Upper lobe of left lung (tissue), 6 donors: ENCODE results near the gene ASPA. TPM values are rescaled to one million over a fixed set of nuclear protein-coding genes. Genes with fewer than 3 reads are reported as not detected.

ENCODE experiments used
- ATAC-seq, 2 donors: fragments of 200-7000 bp; cut with Tn5 transposase; one replicate each; pipeline ENCODE4 v1.9.1; 2022; ENCODE audit warnings: mild to moderate bottlenecking in 2 of 2, moderate library complexity in 2 of 2; ENCODE audit not compliant: low FRiP score in 2 of 2
- DNase-seq, 2 donors: peaks; one replicate each; pipeline ENCODE4 v3.0.0-alpha.2; 2019 to 2020
- H3K27ac ChIP-seq, 4 donors: fragments of 200-600 bp; sonication (generic); one replicate each; pipeline ENCODE4 v1.5.1; 2016 to 2019
- H3K27me3 ChIP-seq, 4 donors: fragments of 200-600 bp; sonication (generic); one replicate each; pipeline ENCODE4 v1.5.1; 2017 to 2019
- H3K36me3 ChIP-seq, 4 donors: fragments of 200-600 bp; sonication (generic); one replicate each; pipeline ENCODE4 v1.5.1; 2016 to 2019
- H3K4me1 ChIP-seq, 4 donors: fragments of 200-600 bp; sonication (generic); one replicate each; pipeline ENCODE4 v1.5.1; 2018 to 2019
- H3K4me3 ChIP-seq, 4 donors: fragments of 200-600 bp; sonication (generic); one replicate each; pipeline ENCODE4 v1.5.1; 2017 to 2019; ENCODE audit warnings: mild to moderate bottlenecking in 2 of 4, moderate library complexity in 1 of 4
- H3K9me3 ChIP-seq, 4 donors: fragments of 200-600 bp; sonication (generic); one replicate each; pipeline ENCODE4 v1.5.1; 2018 to 2019
- CTCF ChIP-seq, 6 experiments: fragments of 450-650 bp in 4 of 6; fragments of 200-600 bp in 2 of 6; sonication (generic) in 2 of 6; IDR thresholded peaks; one replicate each; pipeline ENCODE4 v1.5.1; 2016 to 2019; ENCODE audit warnings: antibody characterized with exemption in 6 of 6
- EP300 ChIP-seq, 4 donors: sonication (generic); formaldehyde crosslinking; IDR thresholded peaks; one replicate each; pipeline ENCODE4 v1.5.1; 2017; ENCODE audit warnings: antibody characterized with exemption in 4 of 4, control low read depth in 2 of 4
- POLR2A ChIP-seq, 4 donors: fragments of 450-650 bp; IDR thresholded peaks; one replicate each; pipeline ENCODE4 v1.5.1; 2016 to 2017; ENCODE audit warnings: antibody characterized with exemption in 4 of 4, mild to moderate bottlenecking in 2 of 4
- POLR2AphosphoS5 ChIP-seq, 2 donors: sonication (generic); formaldehyde crosslinking; IDR thresholded peaks; one replicate each; pipeline ENCODE4 v1.5.1; 2017; ENCODE audit warnings: antibody characterized with exemption in 2 of 2
- WGBS, 2 donors: methylation state at CpG; one replicate each; pipeline ENCODE4 v1.1.5; 2017 to 2018; 5-methylcytosine and 5-hydroxymethylcytosine counted together
- total RNA-seq, 6 donors: library from RNA; depleted of rRNA in 4 of 6; stranded (reverse); fragments of >200 nt in 4 of 6; gene quantifications; one replicate each; pipeline versions ENCODE4 v1.1.0 to v1.2.1, GENCODE V29; 2016 to 2021
- donor health status: DM: no; HTN: no; CAD: no; lungs with moderate emphysema.
- donor health status: DM: no; HTN: yes; CAD: no; lungs with severe emphysema.

Gene ASPA
- total RNA-seq, 6 donors from 2014 or later, result 0.76 to 7.6 (median 1.2) TPM

- ATAC-seq, result peak; percentile 34 to 39
- 25 to 26% methylated on average over 3 of the region's 3 CpGs for WGBS, 2 donors
- H3K4me1 ChIP-seq, result peaks cover 0 to 8% (median 0%) of the 10 kb centered on the region in 4 donors
- H3K27me3 ChIP-seq, result no peaks in the 10 kb centered on the region
- H3K9me3 ChIP-seq, result no peaks in the 10 kb centered on the region
- no peak overlapping the region for H3K4me3 ChIP-seq
- H3K27ac ChIP-seq, result no peak overlapping the region
- DNase-seq, result no peak
- no peaks in the 10 kb centered on the region for H3K36me3 ChIP-seq
- TF ChIP-seq EP300 (IDR thresholded peaks at IDR 0.05), result no peak
- no peak for TF ChIP-seq CTCF (IDR thresholded peaks at IDR 0.05)
- no peak for TF ChIP-seq POLR2A (IDR thresholded peaks at IDR 0.05)
- no peak for TF ChIP-seq POLR2AphosphoS5 (IDR thresholded peaks at IDR 0.05)
Measured at GRCh38 chr17:3534881-3535252, 59.1 kb downstream of the ASPA start.

- 6 to 7% methylated on average over 18 to 44 of the region's 44 CpGs for WGBS, 2 donors
- H3K4me1 ChIP-seq, result peaks cover 0 to 8% (median 0%) of the 10 kb centered on the region in 4 donors
Measured at GRCh38 chr17:3535253-3535995, 59.6 kb downstream of the ASPA start.

GRCh38 chr17:3536716-3537115, 60.9 kb downstream of the ASPA start:
- no peak overlapping the region for H3K4me3 ChIP-seq
- H3K9me3 ChIP-seq, result no peaks in the 10 kb centered on the region
- no peak for TF ChIP-seq CTCF (IDR thresholded peaks at IDR 0.05)
- TF ChIP-seq EP300 (IDR thresholded peaks at IDR 0.05), result no peak
- no peak for TF ChIP-seq POLR2AphosphoS5 (IDR thresholded peaks at IDR 0.05)
- no peak for TF ChIP-seq POLR2A (IDR thresholded peaks at IDR 0.05)
- ATAC-seq (no peak), DNase-seq (no peak)
- no peaks in the 10 kb centered on the region for H3K36me3 ChIP-seq
- H3K27ac ChIP-seq, result no peak overlapping the region
- no peaks in the 10 kb centered on the region for H3K27me3 ChIP-seq
- H3K4me1 ChIP-seq, result peaks cover 0 to 8% (median 0%) of the 10 kb centered on the region in 4 donors
- WGBS, 2 donors, result 69 to 77% methylated on average over 5 of the region's 5 CpGs

More at GRCh38 chr17:3535253-3535995, 59.6 kb downstream of the ASPA start:
- TF ChIP-seq CTCF (IDR thresholded peaks at IDR 0.05), result peak; percentile 50 to 83 (median 64)
- no peak for TF ChIP-seq POLR2A (IDR thresholded peaks at IDR 0.05)
- ATAC-seq, result peak; percentile 85 to 93
- Histone ChIP-seq H3K4me3 (peak overlapping the region in 3 of 4 donors; percentile 24 to 46 (median 40)), H3K27me3 (no peaks in the 10 kb centered on the region), H3K9me3 (no peaks in the 10 kb centered on the region), H3K27ac (peak overlapping the region in 2 of 4 donors; percentile 35), H3K36me3 (no peaks in the 10 kb centered on the region)
- peak in 1 of 2 donors; percentile 94 for DNase-seq

- TF ChIP-seq POLR2A (IDR thresholded peaks at IDR 0.05), result no peak
- no peak for TF ChIP-seq EP300 (IDR thresholded peaks at IDR 0.05)
- TF ChIP-seq CTCF (IDR thresholded peaks at IDR 0.05), result no peak
- no peak for TF ChIP-seq POLR2AphosphoS5 (IDR thresholded peaks at IDR 0.05)
- ATAC-seq (no peak), DNase-seq (no peak)
- H3K36me3 ChIP-seq, result no peaks in the 10 kb centered on the region
- H3K9me3 ChIP-seq, result no peaks in the 10 kb centered on the region
- H3K4me1 ChIP-seq, result peaks cover 0 to 8% (median 0%) of the 10 kb centered on the region in 4 donors
- no peak overlapping the region for H3K27ac ChIP-seq
- H3K4me3 ChIP-seq, result no peak overlapping the region
- WGBS, 2 donors, result 66 to 70% methylated on average over 8 of the region's 8 CpGs
- H3K27me3 ChIP-seq, result no peaks in the 10 kb centered on the region
Measured at GRCh38 chr17:3539881-3540540, 64.2 kb downstream of the ASPA start.
